ENCODE measurements around the gene RAB33B.

DNA sequence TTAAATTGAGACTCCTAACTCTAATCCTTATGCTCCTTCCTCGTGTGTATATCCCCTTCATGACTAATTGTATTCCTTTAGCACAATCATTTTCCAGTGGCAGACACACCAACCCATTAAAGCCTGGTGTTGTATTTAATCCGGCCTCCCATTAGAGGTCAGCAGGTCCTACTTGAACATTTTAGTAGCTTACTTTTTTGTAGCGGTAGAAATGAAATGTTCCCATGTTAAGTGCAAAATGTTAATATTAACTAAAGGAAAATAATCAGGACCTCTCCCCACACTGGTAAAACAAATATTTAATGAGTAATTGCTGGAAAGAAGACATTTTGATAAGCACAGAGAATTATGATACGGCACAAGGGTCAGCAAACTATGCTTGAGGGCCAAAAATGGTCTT lies 3.4 kb downstream of the RAB33B start:
- TF ChIP-seq, protein P1, sequence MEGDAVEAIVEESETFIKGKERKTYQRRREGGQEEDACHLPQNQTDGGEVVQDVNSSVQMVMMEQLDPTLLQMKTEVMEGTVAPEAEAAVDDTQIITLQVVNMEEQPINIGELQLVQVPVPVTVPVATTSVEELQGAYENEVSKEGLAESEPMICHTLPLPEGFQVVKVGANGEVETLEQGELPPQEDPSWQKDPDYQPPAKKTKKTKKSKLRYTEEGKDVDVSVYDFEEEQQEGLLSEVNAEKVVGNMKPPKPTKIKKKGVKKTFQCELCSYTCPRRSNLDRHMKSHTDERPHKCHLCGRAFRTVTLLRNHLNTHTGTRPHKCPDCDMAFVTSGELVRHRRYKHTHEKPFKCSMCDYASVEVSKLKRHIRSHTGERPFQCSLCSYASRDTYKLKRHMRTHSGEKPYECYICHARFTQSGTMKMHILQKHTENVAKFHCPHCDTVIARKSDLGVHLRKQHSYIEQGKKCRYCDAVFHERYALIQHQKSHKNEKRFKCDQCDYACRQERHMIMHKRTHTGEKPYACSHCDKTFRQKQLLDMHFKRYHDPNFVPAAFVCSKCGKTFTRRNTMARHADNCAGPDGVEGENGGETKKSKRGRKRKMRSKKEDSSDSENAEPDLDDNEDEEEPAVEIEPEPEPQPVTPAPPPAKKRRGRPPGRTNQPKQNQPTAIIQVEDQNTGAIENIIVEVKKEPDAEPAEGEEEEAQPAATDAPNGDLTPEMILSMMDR (conservative IDR thresholded peaks at IDR 0.05 in 1 of 2, IDR thresholded peaks at IDR 0.05 in 1 of 2; ENCODE audit: low read depth in 1 of 2, low read length in 2 of 2) = no peak
- TF ChIP-seq EZH2 (IDR thresholded peaks at IDR 0.05; ENCODE audit: low read length, missing control alignments) = no peak
